OCI-LY7 (cell line): ENCODE results near the gene PPP1R3E. TPM values are rescaled to one million over a fixed set of nuclear protein-coding genes. Genes with fewer than 3 reads are reported as not detected.

Experiments
- BruUV-seq: library from RNA; stranded (reverse); fragments of 400-500 nt; replicated peaks from 2 replicates; lab custom pipeline; 2021; lab: Mats Ljungman, UMichigan
- CTCF ChIA-PET: fragments of 300-600 bp; sonication (Branson Sonifier 250); formaldehyde crosslinking; loops from one replicate; lab custom pipeline; 2022; ENCODE audit warnings: antibody characterized with exemption; ENCODE audit not compliant: unreplicated experiment; lab: Charles Lee
- POLR2A ChIA-PET: fragments of 300-600 bp; sonication (Branson Sonifier 250); formaldehyde crosslinking; loops from one replicate; lab custom pipeline; 2022; ENCODE audit warnings: antibody characterized with exemption; lab: Charles Lee
- DNase-seq: peaks from one replicate; pipeline ENCODE4 v3.0.0-alpha.2; 2015; ENCODE audit warnings: low spot score
- H2AFZ ChIP-seq: fragments of 200-600 bp; sonication (generic), shearing (Covaris generic); 2 replicates; pipeline ENCODE4 v1.6.1; 2014; ENCODE audit warnings: mild to moderate bottlenecking, antibody characterized with exemption, low read length, moderate library complexity
- H3K27ac ChIP-seq: fragments of 200-600 bp; sonication (generic); 2 replicates; pipeline ENCODE4 v1.5.1; 2014; ENCODE audit warnings: mixed run types, low read depth, mild to moderate bottlenecking, moderate library complexity, low read length, inconsistent platforms; ENCODE audit not compliant: poor library complexity, severe bottlenecking
- H3K36me3 ChIP-seq: fragments of 200-600 bp; sonication (generic); 2 replicates; pipeline ENCODE4 v1.6.1; 2014; ENCODE audit warnings: mild to moderate bottlenecking, antibody characterized with exemption, low read length, moderate library complexity, mixed read lengths; ENCODE audit not compliant: insufficient read depth
- H3K4me1 ChIP-seq: fragments of 200-600 bp; sonication (generic); 2 replicates; pipeline ENCODE4 v1.5.1; 2014; ENCODE audit warnings: mild to moderate bottlenecking, low read length; ENCODE audit not compliant: insufficient read depth, poor library complexity, severe bottlenecking
- H3K4me2 ChIP-seq: fragments of 200-600 bp; sonication (generic); 2 replicates; pipeline ENCODE4 v1.6.1; 2014; ENCODE audit warnings: mild to moderate bottlenecking, low read length
- H3K4me3 ChIP-seq: fragments of 200-600 bp; sonication (generic); 2 replicates; pipeline ENCODE4 v1.5.1; 2014; ENCODE audit warnings: mild to moderate bottlenecking, low read depth, low read length; ENCODE audit not compliant: poor library complexity, severe bottlenecking
- H3K79me2 ChIP-seq: fragments of 200-600 bp; sonication (generic); 2 replicates; pipeline ENCODE4 v1.6.1; 2016; ENCODE audit warnings: low read depth, mild to moderate bottlenecking, low read length, moderate library complexity, mixed read lengths; ENCODE audit not compliant: insufficient read depth
- H3K9me2 ChIP-seq: fragments of 200-600 bp; sonication (generic); 2 replicates; pipeline ENCODE4 v1.6.1; 2016; ENCODE audit warnings: mild to moderate bottlenecking, low read length, mixed read lengths; ENCODE audit not compliant: insufficient read depth
- H3K9me3 ChIP-seq: fragments of 200-600 bp; sonication (generic); 2 replicates; pipeline ENCODE4 v1.6.1; 2014; ENCODE audit warnings: mild to moderate bottlenecking, mixed run types, low read length, mixed read lengths
- H4K20me1 ChIP-seq: fragments of 200-600 bp; sonication (generic); 2 replicates; pipeline ENCODE4 v1.6.1; 2014; ENCODE audit warnings: mild to moderate bottlenecking, antibody characterized with exemption, low read length, moderate library complexity, mixed read lengths; ENCODE audit not compliant: insufficient read depth
- CTCF ChIP-seq: fragments of 200-600 bp; sonication (generic); conservative IDR thresholded peaks from 2 replicates; pipeline ENCODE4 v1.5.1; 2014; ENCODE audit warnings: mild to moderate bottlenecking, antibody characterized with exemption, low read length, moderate library complexity, mixed read lengths
- EZH2phosphoT487 ChIP-seq: fragments of 200-600 bp; sonication (generic); IDR thresholded peaks from 2 replicates; pipeline ENCODE4 v1.6.1; 2018; ENCODE audit warnings: low read depth, borderline replicate concordance, mild to moderate bottlenecking, mixed run types, antibody characterized with exemption, low read length, moderate library complexity, mixed read lengths
- intact Hi-C: fragments of 100-400 bp; cut with micrococcal nuclease; formaldehyde crosslinking; loops from one replicate; pipeline ENCODE4 v1.10.0; 2022; ENCODE audit not compliant: unreplicated experiment
- total RNA-seq, 2 experiments: library from RNA; depleted of rRNA in 1 of 2; stranded (reverse); fragments of >200 nt in 1 of 2; shearing (Covaris generic) in 1 of 2; gene quantifications; 2 replicates each; pipeline ENCODE4 v1.2.3, GENCODE V29; 2014 to 2022

The PPP1R3E gene
- total RNA-seq, 2 experiments from 2014 or later = 31.0 to 95.5 TPM

- BruUV-seq = no TSS peak
- ChIA-PET POLR2A (interaction anchor here (1.1 to 1.6 kb wide), 4 partner anchors 12 to 175 kb away, joined by 3 to 5 read pairs (median 4); partner anchors contain the start of gene PABPN1), CTCF (no interaction called here)
- Histone ChIP-seq H3K9me3 (no peaks in the 10 kb centered on the region), H3K9me2 (no peaks in the 10 kb centered on the region), H3K4me1 (peaks cover 19% of the 10 kb centered on the region), H3K27ac (no peak overlapping the region), H3K79me2 (no peaks in the 10 kb centered on the region; the same call in 1 of the 2 replicates), H4K20me1 (no peaks in the 10 kb centered on the region), H2AFZ (peak overlapping the region; percentile 28; the same call in 1 of the 2 replicates), H3K4me2 (peak overlapping the region; percentile 46), H3K36me3 (peaks cover 34% of the 10 kb centered on the region), H3K4me3 (no peak overlapping the region)
- TF ChIP-seq EZH2phosphoT487 (no peak), CTCF (peak; percentile 92)
- peak; percentile 84 for DNase-seq
- intact Hi-C loops = loop anchor here (2.0 kb wide), 1 partner anchor 30 kb away; no protein-coding TSS in a partner anchor
Observed at GRCh38 chr14:23294734-23295561, 7.7 kb downstream of the PPP1R3E start.

DNA sequence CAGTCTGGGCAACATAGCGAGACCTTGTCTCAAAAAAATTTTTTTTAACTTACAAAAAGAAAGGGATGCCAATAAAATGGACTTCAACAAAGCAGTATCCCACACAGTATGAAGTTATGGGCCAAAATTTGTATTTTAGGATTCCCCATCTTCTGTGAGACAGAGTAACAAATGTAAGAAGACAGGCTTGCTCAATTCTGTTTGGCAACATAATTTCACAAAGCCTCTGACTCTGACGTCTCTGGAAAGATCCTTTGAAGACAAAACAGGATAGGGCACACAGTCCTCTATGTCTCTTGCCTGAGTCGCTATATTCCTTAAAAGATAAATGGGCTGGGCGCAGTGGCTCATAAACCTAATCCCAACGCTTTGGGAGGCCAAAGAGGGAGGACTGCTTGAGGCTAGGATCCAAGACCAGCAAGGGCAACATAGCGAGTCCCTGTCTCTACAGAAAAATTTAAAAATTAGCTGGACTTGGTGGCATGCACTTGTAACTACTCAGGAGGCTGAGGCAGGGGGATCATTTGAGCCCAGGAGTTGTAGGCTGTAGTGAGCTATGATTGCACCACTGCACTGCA is 15.7 kb downstream of the PPP1R3E start:
- Histone ChIP-seq H3K9me2 (no peaks in the 10 kb centered on the region), H4K20me1 (no peaks in the 10 kb centered on the region), H3K27ac (peak overlapping the region; percentile 28), H3K36me3 (no peaks in the 10 kb centered on the region), H3K4me2 (peak overlapping the region; percentile 89), H2AFZ (peak overlapping the region; percentile 91; the same call in 1 of the 2 replicates), H3K9me3 (no peaks in the 10 kb centered on the region), H3K4me1 (peaks cover 13% of the 10 kb centered on the region), H3K4me3 (peak overlapping the region; percentile 91), H3K79me2 (peaks cover 14% of the 10 kb centered on the region; the same call in 1 of the 2 replicates)
- POLR2A ChIA-PET = interaction anchor here (0.8 to 2.9 kb wide), 6 partner anchors 10 to 215 kb away, joined by 3 to 13 read pairs (median 5); partner anchors contain the start of genes BCL2L2 and PPP1R3E
- intact Hi-C loops = loop anchor here (1.0 to 5.0 kb wide), 2 partner anchors 14 to 165 kb away; no protein-coding TSS in a partner anchor
- CTCF ChIA-PET = interaction anchor here (0.7 to 1.0 kb wide), 3 partner anchors 14 to 496 kb away, joined by 3 to 4 read pairs (median 3); partner anchors contain the start of gene PPP1R3E
- BruUV-seq = TSS peak; percentile 83
- no peak for DNase-seq
- TF ChIP-seq EZH2phosphoT487 (no peak), CTCF (no peak)
